Loucy (cell line): Measurements from ENCODE around the gene ADAMTS2.

ENCODE experiments used
- H2AFZ ChIP-seq: fragments of 200-600 bp; sonication (generic); 2 replicates; pipeline ENCODE4 v1.6.0; 2016; ENCODE audit warnings: antibody characterized with exemption, mild to moderate bottlenecking, low read length, moderate library complexity
- H3F3A ChIP-seq: fragments of 200-600 bp; 2 replicates; pipeline ENCODE4 v1.6.0; 2016; ENCODE audit warnings: antibody characterized with exemption, low read depth, mild to moderate bottlenecking
- H3K27me3 ChIP-seq: fragments of 200-600 bp; sonication (generic); 2 replicates; pipeline ENCODE4 v1.6.1; 2014; ENCODE audit warnings: low read length, mild to moderate bottlenecking; ENCODE audit not compliant: insufficient read depth, poor library complexity, severe bottlenecking
- H3K36me3 ChIP-seq: fragments of 200-600 bp; sonication (generic); 2 replicates; pipeline ENCODE4 v1.6.1; 2016; ENCODE audit warnings: low read length; ENCODE audit not compliant: insufficient read depth
- H3K4me1 ChIP-seq: fragments of 200-600 bp; sonication (generic); 2 replicates; pipeline ENCODE4 v1.5.1; 2014; ENCODE audit warnings: low read length, mild to moderate bottlenecking; ENCODE audit not compliant: insufficient read depth, poor library complexity, severe bottlenecking
- H3K4me2 ChIP-seq: fragments of 200-600 bp; sonication (generic); 2 replicates; pipeline ENCODE4 v1.6.0; 2014; ENCODE audit warnings: antibody characterized with exemption, low read length, low read depth, mild to moderate bottlenecking; ENCODE audit not compliant: poor library complexity, severe bottlenecking
- H3K4me3 ChIP-seq: fragments of 200-600 bp; sonication (generic); 2 replicates; pipeline ENCODE4 v1.5.1; 2014; ENCODE audit warnings: low read length, mild to moderate bottlenecking, mixed read lengths; ENCODE audit not compliant: poor library complexity, severe bottlenecking
- H3K79me2 ChIP-seq: fragments of 200-600 bp; sonication (generic); 2 replicates; pipeline ENCODE4 v1.6.1; 2014; ENCODE audit warnings: low read length; ENCODE audit not compliant: insufficient read depth
- H3K9ac ChIP-seq: fragments of 200-600 bp; sonication (generic); 2 replicates; pipeline ENCODE4 v1.6.0; 2014; ENCODE audit warnings: mild to moderate bottlenecking, low read depth, low read length, moderate library complexity; ENCODE audit not compliant: poor library complexity, severe bottlenecking
- H3K9me2 ChIP-seq: fragments of 200-600 bp; sonication (generic); replicated peaks from 2 replicates; pipeline ENCODE4 v1.6.1; 2016; ENCODE audit warnings: low read depth, low read length, mixed read lengths
- H3K9me3 ChIP-seq: fragments of 200-600 bp; sonication (generic); 2 replicates; pipeline ENCODE4 v1.6.1; 2014; ENCODE audit warnings: mild to moderate bottlenecking, antibody characterized with exemption, low read length, low read depth; ENCODE audit not compliant: insufficient read depth
- H4K20me1 ChIP-seq: fragments of 200-600 bp; sonication (generic); 2 replicates; pipeline ENCODE4 v1.6.0; 2014; ENCODE audit warnings: antibody characterized with exemption, low read length, mild to moderate bottlenecking; ENCODE audit not compliant: insufficient read depth, poor library complexity, severe bottlenecking
- EZH2phosphoT487 ChIP-seq: fragments of 200-600 bp; IDR thresholded peaks from 2 replicates; pipeline ENCODE4 v1.6.1; 2018; ENCODE audit warnings: antibody characterized with exemption, mild to moderate bottlenecking, moderate library complexity, borderline replicate concordance
- TF ChIP-seq, protein P1 (sequence below): fragments of 200-600 bp; sonication (generic); conservative IDR thresholded peaks from 2 replicates; pipeline ENCODE4 v1.5.1; 2014; ENCODE audit warnings: mild to moderate bottlenecking, antibody characterized with exemption, low read length

ADAMTS2 gene

DNA sequence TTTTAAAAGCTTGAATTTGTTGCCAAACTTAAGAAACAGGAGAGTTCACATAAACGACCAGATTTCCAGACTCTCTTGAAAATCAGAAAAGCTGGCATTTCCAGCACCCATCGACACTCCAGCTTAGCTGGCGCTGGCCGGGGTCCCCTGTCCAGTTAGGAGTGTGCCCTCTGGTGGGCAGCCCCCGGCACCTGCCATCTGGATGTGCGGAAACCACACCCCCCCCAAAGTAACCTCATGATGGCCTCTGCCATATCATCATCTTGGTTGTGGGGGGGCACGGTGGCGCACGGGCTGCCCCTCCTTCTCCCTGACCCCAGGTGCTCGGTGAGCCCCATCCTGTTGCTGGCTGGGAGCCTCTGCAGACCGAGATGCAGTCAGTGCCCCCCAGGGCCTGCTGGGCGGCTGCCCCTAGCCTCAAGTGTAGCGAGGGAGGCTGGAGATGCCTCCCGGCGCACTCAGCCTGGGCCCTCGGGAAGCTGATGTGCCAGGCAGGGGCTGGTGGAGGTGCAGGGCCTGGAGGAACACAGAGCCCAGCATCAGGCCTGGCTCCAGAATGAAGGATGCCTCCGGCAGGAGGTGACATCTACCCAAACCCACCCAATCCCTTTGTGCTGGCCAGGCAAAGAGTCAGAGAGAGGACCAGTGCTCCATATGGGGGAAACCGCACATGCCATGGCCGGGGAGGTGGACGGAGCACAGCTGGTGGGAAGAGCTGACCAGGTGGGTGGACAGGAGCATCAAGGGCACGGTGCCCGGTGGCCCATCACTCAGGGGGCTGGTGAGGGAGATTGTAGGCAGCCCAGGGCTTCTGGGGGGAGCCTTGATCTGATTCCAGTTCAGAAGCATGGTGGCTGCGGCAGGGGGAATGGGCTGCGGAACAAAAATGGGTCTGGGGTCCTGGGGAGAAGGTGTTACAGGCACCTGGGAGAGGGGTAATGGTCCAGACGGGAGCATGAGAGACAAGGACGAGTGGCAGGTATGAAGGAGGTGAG lies 70.6 kb downstream of the ADAMTS2 start:
- Histone ChIP-seq H3K36me3 (no peaks in the 10 kb centered on the region), H3K4me2 (no peak overlapping the region), H3K9me3 (no peaks in the 10 kb centered on the region), H2AFZ (no peak overlapping the region), H3F3A (no peaks in the 10 kb centered on the region), H3K27me3 (no peaks in the 10 kb centered on the region), H3K9me2 (no peaks in the 10 kb centered on the region), H3K4me1 (no peaks in the 10 kb centered on the region), H4K20me1 (no peaks in the 10 kb centered on the region), H3K79me2 (no peaks in the 10 kb centered on the region), H3K4me3 (no peak overlapping the region), H3K9ac (no peak overlapping the region)
- no peak for TF ChIP-seq EZH2phosphoT487
- TF ChIP-seq, protein P1, sequence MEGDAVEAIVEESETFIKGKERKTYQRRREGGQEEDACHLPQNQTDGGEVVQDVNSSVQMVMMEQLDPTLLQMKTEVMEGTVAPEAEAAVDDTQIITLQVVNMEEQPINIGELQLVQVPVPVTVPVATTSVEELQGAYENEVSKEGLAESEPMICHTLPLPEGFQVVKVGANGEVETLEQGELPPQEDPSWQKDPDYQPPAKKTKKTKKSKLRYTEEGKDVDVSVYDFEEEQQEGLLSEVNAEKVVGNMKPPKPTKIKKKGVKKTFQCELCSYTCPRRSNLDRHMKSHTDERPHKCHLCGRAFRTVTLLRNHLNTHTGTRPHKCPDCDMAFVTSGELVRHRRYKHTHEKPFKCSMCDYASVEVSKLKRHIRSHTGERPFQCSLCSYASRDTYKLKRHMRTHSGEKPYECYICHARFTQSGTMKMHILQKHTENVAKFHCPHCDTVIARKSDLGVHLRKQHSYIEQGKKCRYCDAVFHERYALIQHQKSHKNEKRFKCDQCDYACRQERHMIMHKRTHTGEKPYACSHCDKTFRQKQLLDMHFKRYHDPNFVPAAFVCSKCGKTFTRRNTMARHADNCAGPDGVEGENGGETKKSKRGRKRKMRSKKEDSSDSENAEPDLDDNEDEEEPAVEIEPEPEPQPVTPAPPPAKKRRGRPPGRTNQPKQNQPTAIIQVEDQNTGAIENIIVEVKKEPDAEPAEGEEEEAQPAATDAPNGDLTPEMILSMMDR: no peak

DNA sequence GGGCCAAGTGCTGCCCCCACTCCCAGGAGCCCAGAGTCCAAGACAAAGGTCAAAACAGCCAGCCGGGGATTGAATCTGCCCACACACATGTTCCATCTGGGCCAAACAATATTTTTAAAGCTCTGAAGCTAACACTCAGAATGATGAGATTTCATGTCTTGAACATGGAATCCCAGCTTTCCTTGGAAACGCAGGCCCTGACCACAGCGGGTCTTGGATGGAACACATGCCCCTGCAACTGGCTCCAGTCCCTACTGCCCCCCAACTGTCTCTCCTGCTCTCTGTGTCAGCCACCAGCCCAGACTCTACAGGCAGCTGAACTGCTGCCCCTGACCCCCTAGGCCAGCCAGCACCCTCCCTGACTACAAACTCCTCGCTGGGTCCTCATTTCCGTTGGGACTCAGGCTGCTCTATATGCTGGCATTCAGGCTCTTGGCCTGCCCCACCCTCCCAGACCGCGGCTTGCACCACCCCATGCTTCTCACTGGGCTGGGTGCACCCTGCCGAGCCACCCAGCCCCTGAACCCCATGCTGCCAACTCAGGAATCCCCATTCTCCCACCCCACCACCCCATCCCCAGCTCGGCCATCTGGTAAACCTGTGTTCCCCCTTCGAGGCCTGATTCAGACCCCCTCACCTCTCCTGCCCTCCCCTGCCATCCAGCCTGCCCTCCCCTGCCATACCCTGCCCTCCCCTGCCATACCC lies 71.7 kb downstream of the ADAMTS2 start:
- Histone ChIP-seq H4K20me1 (no peaks in the 10 kb centered on the region), H3K4me1 (no peaks in the 10 kb centered on the region), H3K4me2 (no peak overlapping the region), H2AFZ (no peak overlapping the region), H3K36me3 (no peaks in the 10 kb centered on the region), H3K9me3 (no peaks in the 10 kb centered on the region), H3K79me2 (no peaks in the 10 kb centered on the region), H3K27me3 (no peaks in the 10 kb centered on the region), H3K9me2 (no peaks in the 10 kb centered on the region), H3K4me3 (no peak overlapping the region), H3K9ac (no peak overlapping the region), H3F3A (no peaks in the 10 kb centered on the region)
- no peak for TF ChIP-seq EZH2phosphoT487
- TF ChIP-seq, protein P1: no peak

DNA sequence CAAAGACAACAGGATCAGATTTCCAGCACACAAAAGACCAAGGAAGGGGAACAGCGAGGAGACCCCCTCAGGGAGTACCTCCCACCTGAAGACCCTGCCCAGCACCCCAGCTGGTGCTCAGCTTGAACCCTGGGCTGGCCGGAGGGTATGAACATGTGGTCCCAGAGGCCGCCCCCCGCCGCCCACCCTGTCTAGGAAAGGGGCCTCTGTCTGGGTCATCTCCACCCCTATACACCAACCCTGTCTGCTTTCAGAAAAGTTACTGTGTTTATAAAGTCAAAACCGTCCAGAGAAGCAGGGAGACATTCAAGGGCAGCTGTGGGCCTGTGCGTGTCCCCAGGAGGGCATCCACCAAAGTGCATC lies 72.2 kb downstream of the ADAMTS2 start:
- no peaks in the 10 kb centered on the region for H3K36me3 ChIP-seq
- TF ChIP-seq, protein P1: no peak
- no peak for TF ChIP-seq EZH2phosphoT487
- H3K4me3 ChIP-seq: no peak overlapping the region
- H2AFZ ChIP-seq: no peak overlapping the region
- no peaks in the 10 kb centered on the region for H3F3A ChIP-seq
- H3K79me2 ChIP-seq: no peaks in the 10 kb centered on the region
- no peaks in the 10 kb centered on the region for H3K27me3 ChIP-seq
- H3K9me3 ChIP-seq: no peaks in the 10 kb centered on the region
- no peak overlapping the region for H3K4me2 ChIP-seq
- H4K20me1 ChIP-seq: no peaks in the 10 kb centered on the region
- H3K9me2 ChIP-seq: no peaks in the 10 kb centered on the region
- no peaks in the 10 kb centered on the region for H3K4me1 ChIP-seq
- no peak overlapping the region for H3K9ac ChIP-seq
